OCI-LY7 (cell line): ENCODE data around the gene PRR18. TPM values are rescaled to one million over a fixed set of nuclear protein-coding genes. Genes with fewer than 3 reads are reported as not detected.

ENCODE experiments used
- BruUV-seq: library from RNA; stranded (reverse); fragments of 400-500 nt; replicated peaks from 2 replicates; lab custom pipeline; 2021; lab: Mats Ljungman, UMichigan
- CTCF ChIA-PET: fragments of 300-600 bp; sonication (Branson Sonifier 250); formaldehyde crosslinking; loops from one replicate; lab custom pipeline; 2022; ENCODE audit warnings: antibody characterized with exemption; ENCODE audit not compliant: unreplicated experiment; lab: Charles Lee
- POLR2A ChIA-PET: fragments of 300-600 bp; sonication (Branson Sonifier 250); formaldehyde crosslinking; loops from one replicate; lab custom pipeline; 2022; ENCODE audit warnings: antibody characterized with exemption; lab: Charles Lee
- DNase-seq: peaks from one replicate; pipeline ENCODE4 v3.0.0-alpha.2; 2015; ENCODE audit warnings: low spot score
- H2AFZ ChIP-seq: fragments of 200-600 bp; sonication (generic), shearing (Covaris generic); 2 replicates; pipeline ENCODE4 v1.6.1; 2014; ENCODE audit warnings: mild to moderate bottlenecking, antibody characterized with exemption, low read length, moderate library complexity
- H3K27ac ChIP-seq: fragments of 200-600 bp; sonication (generic); 2 replicates; pipeline ENCODE4 v1.5.1; 2014; ENCODE audit warnings: mixed run types, low read depth, mild to moderate bottlenecking, moderate library complexity, low read length, inconsistent platforms; ENCODE audit not compliant: poor library complexity, severe bottlenecking
- H3K36me3 ChIP-seq: fragments of 200-600 bp; sonication (generic); 2 replicates; pipeline ENCODE4 v1.6.1; 2014; ENCODE audit warnings: mild to moderate bottlenecking, antibody characterized with exemption, low read length, moderate library complexity, mixed read lengths; ENCODE audit not compliant: insufficient read depth
- H3K4me1 ChIP-seq: fragments of 200-600 bp; sonication (generic); 2 replicates; pipeline ENCODE4 v1.5.1; 2014; ENCODE audit warnings: mild to moderate bottlenecking, low read length; ENCODE audit not compliant: insufficient read depth, poor library complexity, severe bottlenecking
- H3K4me2 ChIP-seq: fragments of 200-600 bp; sonication (generic); 2 replicates; pipeline ENCODE4 v1.6.1; 2014; ENCODE audit warnings: mild to moderate bottlenecking, low read length
- H3K4me3 ChIP-seq: fragments of 200-600 bp; sonication (generic); 2 replicates; pipeline ENCODE4 v1.5.1; 2014; ENCODE audit warnings: mild to moderate bottlenecking, low read depth, low read length; ENCODE audit not compliant: poor library complexity, severe bottlenecking
- H3K79me2 ChIP-seq: fragments of 200-600 bp; sonication (generic); 2 replicates; pipeline ENCODE4 v1.6.1; 2016; ENCODE audit warnings: low read depth, mild to moderate bottlenecking, low read length, moderate library complexity, mixed read lengths; ENCODE audit not compliant: insufficient read depth
- H3K9me2 ChIP-seq: fragments of 200-600 bp; sonication (generic); 2 replicates; pipeline ENCODE4 v1.6.1; 2016; ENCODE audit warnings: mild to moderate bottlenecking, low read length, mixed read lengths; ENCODE audit not compliant: insufficient read depth
- H3K9me3 ChIP-seq: fragments of 200-600 bp; sonication (generic); 2 replicates; pipeline ENCODE4 v1.6.1; 2014; ENCODE audit warnings: mild to moderate bottlenecking, mixed run types, low read length, mixed read lengths
- H4K20me1 ChIP-seq: fragments of 200-600 bp; sonication (generic); 2 replicates; pipeline ENCODE4 v1.6.1; 2014; ENCODE audit warnings: mild to moderate bottlenecking, antibody characterized with exemption, low read length, moderate library complexity, mixed read lengths; ENCODE audit not compliant: insufficient read depth
- EZH2phosphoT487 ChIP-seq: fragments of 200-600 bp; sonication (generic); IDR thresholded peaks from 2 replicates; pipeline ENCODE4 v1.6.1; 2018; ENCODE audit warnings: low read depth, borderline replicate concordance, mild to moderate bottlenecking, mixed run types, antibody characterized with exemption, low read length, moderate library complexity, mixed read lengths
- intact Hi-C: fragments of 100-400 bp; cut with micrococcal nuclease; formaldehyde crosslinking; loops from one replicate; pipeline ENCODE4 v1.10.0; 2022; ENCODE audit not compliant: unreplicated experiment
- total RNA-seq, 2 experiments: library from RNA; depleted of rRNA in 1 of 2; stranded (reverse); fragments of >200 nt in 1 of 2; shearing (Covaris generic) in 1 of 2; gene quantifications; 2 replicates each; pipeline ENCODE4 v1.2.3, GENCODE V29; 2014 to 2022
- TF ChIP-seq, protein P1 (sequence below): fragments of 200-600 bp; sonication (generic); conservative IDR thresholded peaks from 2 replicates; pipeline ENCODE4 v1.5.1; 2014; ENCODE audit warnings: mild to moderate bottlenecking, antibody characterized with exemption, low read length, moderate library complexity, mixed read lengths

PRR18 gene
- total RNA-seq, 2 experiments from 2014 or later: 0.13 to 0.38 TPM

DNA sequence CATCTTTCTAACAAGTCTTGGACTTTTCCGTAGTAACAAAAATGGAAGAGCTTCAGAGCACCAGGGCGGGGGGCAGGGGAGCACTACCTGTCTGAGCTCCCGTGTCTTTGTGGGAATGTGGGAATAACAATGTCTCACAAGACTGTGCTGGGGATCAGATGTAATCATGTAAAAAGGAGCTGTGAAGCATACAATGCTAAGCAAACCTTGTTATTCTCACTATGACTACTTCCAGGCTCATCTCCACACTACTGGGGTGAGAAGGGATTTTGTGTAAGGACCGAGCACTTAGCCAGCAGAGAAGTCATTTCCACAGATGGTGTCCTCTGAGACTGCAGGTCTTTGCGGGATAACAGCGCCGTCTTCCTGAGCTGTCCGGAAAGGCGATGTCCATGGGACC, 27.1 kb downstream of the PRR18 start:
- BruUV-seq: no TSS peak
- Histone ChIP-seq H3K27ac (no peak overlapping the region), H3K4me1 (peaks cover 13% of the 10 kb centered on the region), H3K9me3 (no peaks in the 10 kb centered on the region), H3K4me3 (no peak overlapping the region), H3K4me2 (no peak overlapping the region), H4K20me1 (no peaks in the 10 kb centered on the region), H3K36me3 (no peaks in the 10 kb centered on the region), H3K9me2 (no peaks in the 10 kb centered on the region), H2AFZ (no peak overlapping the region), H3K79me2 (no peaks in the 10 kb centered on the region)
- ChIA-PET POLR2A (interaction anchor here (0.6 to 2.3 kb wide), 8 partner anchors 14 to 124 kb away, joined by 3 to 8 read pairs (median 4); no protein-coding TSS in a partner anchor), CTCF (no interaction called here)
- no peak for TF ChIP-seq EZH2phosphoT487
- TF ChIP-seq, protein P1, sequence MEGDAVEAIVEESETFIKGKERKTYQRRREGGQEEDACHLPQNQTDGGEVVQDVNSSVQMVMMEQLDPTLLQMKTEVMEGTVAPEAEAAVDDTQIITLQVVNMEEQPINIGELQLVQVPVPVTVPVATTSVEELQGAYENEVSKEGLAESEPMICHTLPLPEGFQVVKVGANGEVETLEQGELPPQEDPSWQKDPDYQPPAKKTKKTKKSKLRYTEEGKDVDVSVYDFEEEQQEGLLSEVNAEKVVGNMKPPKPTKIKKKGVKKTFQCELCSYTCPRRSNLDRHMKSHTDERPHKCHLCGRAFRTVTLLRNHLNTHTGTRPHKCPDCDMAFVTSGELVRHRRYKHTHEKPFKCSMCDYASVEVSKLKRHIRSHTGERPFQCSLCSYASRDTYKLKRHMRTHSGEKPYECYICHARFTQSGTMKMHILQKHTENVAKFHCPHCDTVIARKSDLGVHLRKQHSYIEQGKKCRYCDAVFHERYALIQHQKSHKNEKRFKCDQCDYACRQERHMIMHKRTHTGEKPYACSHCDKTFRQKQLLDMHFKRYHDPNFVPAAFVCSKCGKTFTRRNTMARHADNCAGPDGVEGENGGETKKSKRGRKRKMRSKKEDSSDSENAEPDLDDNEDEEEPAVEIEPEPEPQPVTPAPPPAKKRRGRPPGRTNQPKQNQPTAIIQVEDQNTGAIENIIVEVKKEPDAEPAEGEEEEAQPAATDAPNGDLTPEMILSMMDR: no peak
- no peak for DNase-seq
- intact Hi-C loops: no loop called here

GRCh38 chr6:166279393-166279679, 28.9 kb downstream of the PRR18 start:
- CTCF ChIA-PET: interaction anchor here (1.0 to 1.5 kb wide), 2 partner anchors 15 to 121 kb away, joined by 3 to 5 read pairs; no protein-coding TSS in a partner anchor
- H3K79me2 ChIP-seq: no peaks in the 10 kb centered on the region
- DNase-seq: no peak
- H2AFZ ChIP-seq: no peak overlapping the region
- H3K4me3 ChIP-seq: no peak overlapping the region
- no TSS peak for BruUV-seq
- no peaks in the 10 kb centered on the region for H3K9me2 ChIP-seq
- TF ChIP-seq, protein P1: no peak
- TF ChIP-seq EZH2phosphoT487: no peak
- intact Hi-C loops: loop anchor here (5.0 kb wide), 1 partner anchor 392 kb away; no protein-coding TSS in a partner anchor
- no peak overlapping the region for H3K27ac ChIP-seq
- no peak overlapping the region for H3K4me2 ChIP-seq
- H3K9me3 ChIP-seq: no peaks in the 10 kb centered on the region
- POLR2A ChIA-PET: interaction anchor here (0.7 to 1.8 kb wide), 3 partner anchors 29 to 120 kb away, joined by 3 read pairs; partner anchors contain the start of gene PRR18
- peaks cover 14% of the 10 kb centered on the region for H3K4me1 ChIP-seq
- H4K20me1 ChIP-seq: no peaks in the 10 kb centered on the region
- H3K36me3 ChIP-seq: no peaks in the 10 kb centered on the region
